A549 (cell line): ENCODE results near the gene GXYLT2. TPM values are rescaled to one million over a fixed set of nuclear protein-coding genes. Genes with fewer than 3 reads are reported as not detected.

Experiments used
- ATAC-seq, 2 experiments: fragments of 200-7000 bp in 1 of 2; fragments of >200 bp in 1 of 2; cut with Nextera tagmentation in 1 of 2; cut with Tn5 transposase in 1 of 2; 3 replicates each; pipeline versions ENCODE4 v1.8.0 to v1.9.1; 2018 to 2020; ENCODE audit warnings: mild to moderate bottlenecking in 1 of 2, moderate library complexity in 1 of 2
- CTCF ChIA-PET: fragments of 300-600 bp; sonication (Branson Sonifier 250); formaldehyde crosslinking; extraction: SDS; loops from one replicate; lab custom pipeline; 2021; ENCODE audit warnings: antibody characterized with exemption, inconsistent platforms; lab: Yijun Ruan, JAX
- POLR2A ChIA-PET: fragments of 350-600 bp; formaldehyde crosslinking; extraction: SDS; loops from one replicate; lab custom pipeline; 2021; ENCODE audit warnings: antibody characterized with exemption, inconsistent platforms; lab: Yijun Ruan, JAX
- DNase-seq, 2 experiments: peaks; one replicate each; pipeline versions ENCODE4 v3.0.0 to v3.0.0-alpha.2; 2011 to 2016; ENCODE audit warnings: low read depth in 1 of 2, low spot score in 1 of 2
- FAIRE-seq: peaks from 2 replicates; lab custom pipeline; 2011; peaks lifted over from hg19 to GRCh38; lab: Jason Lieb, UNC
- H3K27ac ChIP-seq, 2 experiments: fragments of >200 bp; sonication (Bioruptor Twin); formaldehyde crosslinking; 3 replicates each; pipeline ENCODE4 v1.5.1; 2016 to 2017
- H3K4me1 ChIP-seq: fragments of >200 bp; sonication (Bioruptor Twin); formaldehyde crosslinking; 3 replicates; pipeline ENCODE4 v1.6.1; 2016
- H3K4me2 ChIP-seq: fragments of >200 bp; sonication (Bioruptor Twin); formaldehyde crosslinking; 3 replicates; pipeline ENCODE4 v1.6.1; 2016
- H3K4me3 ChIP-seq: fragments of >200 bp; sonication (Bioruptor Twin); formaldehyde crosslinking; 3 replicates; pipeline ENCODE4 v1.5.1; 2016
- H3K9me3 ChIP-seq: fragments of >200 bp; sonication (Bioruptor Twin); formaldehyde crosslinking; 3 replicates; pipeline ENCODE4 v1.6.1; 2016
- CBX2 ChIP-seq: fragments of 200-600 bp; sonication (generic); IDR thresholded peaks from 2 replicates; pipeline ENCODE4 v1.6.1; 2016; ENCODE audit warnings: low read depth, mild to moderate bottlenecking, borderline replicate concordance
- CBX8 ChIP-seq: fragments of 200-600 bp; sonication (generic); IDR thresholded peaks from 2 replicates; pipeline ENCODE4 v1.6.1; 2016
- CEBPB ChIP-seq, 2 experiments: fragments of >200 bp in 1 of 2; sonication (Bioruptor Twin) in 1 of 2; formaldehyde crosslinking in 1 of 2; IDR thresholded peaks; 2 replicates each; pipeline ENCODE4 v1.6.1; 2012 to 2016
- CHD2 ChIP-seq: fragments of 150-350 bp; IDR thresholded peaks from 2 replicates; pipeline ENCODE4 v1.6.1; 2014; ENCODE audit warnings: low read length; ENCODE audit not compliant: partially characterized antibody
- EP300 ChIP-seq, 2 experiments: fragments of >200 bp; sonication (Bioruptor Twin); formaldehyde crosslinking; IDR thresholded peaks; 2 replicates in 1 of 2; 3 replicates in 1 of 2; pipeline ENCODE4 v1.6.1; 2016 to 2017
- ESRRA ChIP-seq: fragments of 150-350 bp; IDR thresholded peaks from 2 replicates; pipeline ENCODE4 v1.6.1; 2014; ENCODE audit warnings: mild to moderate bottlenecking, low read length, borderline replicate concordance
- FOXS1 ChIP-seq: fragments of 250-450 bp; sonication (Bioruptor Pico); IDR thresholded peaks from 2 replicates; pipeline ENCODE4 v1.5.0; 2020; ENCODE audit warnings: mild to moderate bottlenecking, moderate library complexity
- HEYL ChIP-seq: fragments of 250-450 bp; sonication (Bioruptor Pico); IDR thresholded peaks from 2 replicates; pipeline ENCODE4 v1.8.0; 2021; ENCODE audit warnings: mild to moderate bottlenecking, moderate library complexity
- JUNB ChIP-seq: fragments of >200 bp; sonication (Bioruptor Twin); formaldehyde crosslinking; IDR thresholded peaks from 2 replicates; pipeline ENCODE4 v1.6.1; 2016
- KDM1A ChIP-seq: fragments of 200-600 bp; sonication (generic); IDR thresholded peaks from 2 replicates; pipeline ENCODE4 v1.6.1; 2016; ENCODE audit warnings: low read depth, mild to moderate bottlenecking
- MAFK ChIP-seq: fragments of 450-650 bp; IDR thresholded peaks from 2 replicates; pipeline ENCODE4 v1.6.1; 2014; ENCODE audit not compliant: partially characterized antibody
- NFE2L2 ChIP-seq: fragments of 150-350 bp; conservative IDR thresholded peaks from 2 replicates; pipeline ENCODE4 v1.6.1; 2014; ENCODE audit warnings: low read length
- NR3C1 ChIP-seq: fragments of >200 bp; sonication (Bioruptor Twin); formaldehyde crosslinking; IDR thresholded peaks from 3 replicates; pipeline ENCODE4 v1.6.1; 2017
- PHF8 ChIP-seq: fragments of 200-600 bp; sonication (generic); IDR thresholded peaks from 2 replicates; pipeline ENCODE4 v1.6.1; 2016; ENCODE audit warnings: low read depth, mild to moderate bottlenecking, antibody characterized with exemption, moderate library complexity, borderline replicate concordance
- POLR2A ChIP-seq: IDR thresholded peaks from 2 replicates; pipeline ENCODE4 v1.6.1; 2012; ENCODE audit warnings: mild to moderate bottlenecking, low read length
- POLR2AphosphoS2 ChIP-seq: conservative IDR thresholded peaks from 2 replicates; pipeline ENCODE4 v1.6.1; 2012; ENCODE audit warnings: low read length, improper control_type of control experiment, inconsistent platforms
- RAD21 ChIP-seq, 2 experiments: fragments of >200 bp in 1 of 2; sonication (Bioruptor Twin) in 1 of 2; formaldehyde crosslinking in 1 of 2; IDR thresholded peaks in 1 of 2; conservative IDR thresholded peaks in 1 of 2; 2 replicates in 1 of 2; 3 replicates in 1 of 2; pipeline ENCODE4 v1.6.1; 2012 to 2018; ENCODE audit warnings: inconsistent platforms in 1 of 2
- RARB ChIP-seq: fragments of 250-450 bp; sonication (Bioruptor Pico); IDR thresholded peaks from 2 replicates; pipeline ENCODE4 v1.8.0; 2021; ENCODE audit warnings: mild to moderate bottlenecking, moderate library complexity
- TFCP2L1 ChIP-seq: fragments of 250-450 bp; sonication (Bioruptor Pico); IDR thresholded peaks from 2 replicates; pipeline ENCODE4 v1.5.0; 2021; ENCODE audit warnings: mild to moderate bottlenecking
- ZC3H11A ChIP-seq: fragments of 450-650 bp; IDR thresholded peaks from 2 replicates; pipeline ENCODE4 v1.6.1; 2014; ENCODE audit warnings: antibody characterized with exemption, mild to moderate bottlenecking
- ZSCAN20 ChIP-seq: fragments of 250-450 bp; sonication (Bioruptor Pico); IDR thresholded peaks from 2 replicates; pipeline ENCODE4 v1.8.0; 2022; ENCODE audit warnings: mild to moderate bottlenecking, moderate library complexity
- WGBS: methylation state at CpG from one replicate; pipeline ENCODE4 v1.1.6; 2017; ENCODE audit errors: missing lambda C conversion rate; 5-methylcytosine and 5-hydroxymethylcytosine counted together
- polyA plus RNA-seq, 4 experiments: library from polyadenylated mRNA; depleted of rRNA in 3 of 4; stranded (reverse); fragments of >200 nt; fragmentation: RNase III in 1 of 4; extraction: RNeasy Plus Mini Kit Qiagen cat#74134 plus additional on column Dnase treatment in 1 of 4; gene quantifications; 2 replicates in 3 of 4; 3 replicates in 1 of 4; pipeline ENCODE4 v1.2.3, GENCODE V29; 2011 to 2017
- TF ChIP-seq, protein P1 (sequence below): fragments of 250-450 bp; sonication (Bioruptor Pico); IDR thresholded peaks from 2 replicates; pipeline ENCODE4 v1.5.0; 2021; ENCODE audit warnings: mild to moderate bottlenecking, moderate library complexity, borderline replicate concordance
- TF ChIP-seq, protein P2 (sequence below): fragments of >200 bp; sonication (Bioruptor Twin); formaldehyde crosslinking; IDR thresholded peaks from 3 replicates; pipeline ENCODE4 v1.5.1; 2016
- TF ChIP-seq, protein P3 (sequence below): fragments of 450-650 bp; IDR thresholded peaks from 2 replicates; pipeline ENCODE4 v1.6.1; 2014; ENCODE audit warnings: antibody characterized with exemption
- TF ChIP-seq, protein P4 (sequence below): fragments of >200 bp; sonication (Bioruptor Twin); formaldehyde crosslinking; IDR thresholded peaks from 3 replicates; pipeline ENCODE4 v1.6.1; 2016
- TF ChIP-seq, protein P5 (sequence below): fragments of 250-450 bp; sonication (Bioruptor Pico); IDR thresholded peaks from 2 replicates; pipeline ENCODE4 v1.5.0; 2020; ENCODE audit warnings: low read depth, mild to moderate bottlenecking, moderate library complexity

GXYLT2 gene
- polyA plus RNA-seq, 2 of the 4 experiments (the other 2 are of a cell fraction): 1.9 to 3.3 TPM

DNA sequence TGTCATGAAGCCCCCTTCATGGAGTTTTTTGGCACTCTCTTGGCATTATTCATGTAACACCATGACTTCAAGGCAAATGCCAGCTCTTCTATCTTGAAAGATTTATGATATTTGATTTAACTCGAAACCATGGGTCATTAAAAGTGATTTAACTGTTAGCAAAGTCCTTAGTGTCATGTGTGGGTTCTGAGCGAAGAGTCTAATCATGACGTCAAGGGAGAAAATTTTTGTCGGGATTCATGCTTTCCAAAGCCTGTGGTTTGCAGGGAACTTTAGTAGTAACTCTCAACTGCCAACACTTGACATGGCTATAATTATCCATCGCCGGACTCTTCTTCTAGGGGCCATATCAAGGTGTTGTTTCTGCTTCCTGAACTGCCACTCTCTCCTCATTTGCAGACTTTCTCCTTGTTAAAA, 11.5 kb downstream of the GXYLT2 start:
- H3K4me2 ChIP-seq: no peak overlapping the region
- FAIRE-seq (no peak), ATAC-seq (no peak), DNase-seq (no peak)
- TF ChIP-seq CEBPB (IDR thresholded peaks at IDR 0.05): no peak
- TF ChIP-seq, protein P1, sequence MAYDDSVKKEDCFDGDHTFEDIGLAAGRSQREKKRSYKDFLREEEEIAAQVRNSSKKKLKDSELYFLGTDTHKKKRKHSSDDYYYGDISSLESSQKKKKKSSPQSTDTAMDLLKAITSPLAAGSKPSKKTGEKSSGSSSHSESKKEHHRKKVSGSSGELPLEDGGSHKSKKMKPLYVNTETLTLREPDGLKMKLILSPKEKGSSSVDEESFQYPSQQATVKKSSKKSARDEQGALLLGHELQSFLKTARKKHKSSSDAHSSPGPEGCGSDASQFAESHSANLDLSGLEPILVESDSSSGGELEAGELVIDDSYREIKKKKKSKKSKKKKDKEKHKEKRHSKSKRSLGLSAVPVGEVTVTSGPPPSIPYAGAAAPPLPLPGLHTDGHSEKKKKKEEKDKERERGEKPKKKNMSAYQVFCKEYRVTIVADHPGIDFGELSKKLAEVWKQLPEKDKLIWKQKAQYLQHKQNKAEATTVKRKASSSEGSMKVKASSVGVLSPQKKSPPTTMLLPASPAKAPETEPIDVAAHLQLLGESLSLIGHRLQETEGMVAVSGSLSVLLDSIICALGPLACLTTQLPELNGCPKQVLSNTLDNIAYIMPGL (CRISPR knock-in tag): no peak
- no peak for TF ChIP-seq EP300 (IDR thresholded peaks at IDR 0.05)
- TF ChIP-seq HEYL: no peak
- TF ChIP-seq, protein P2, sequence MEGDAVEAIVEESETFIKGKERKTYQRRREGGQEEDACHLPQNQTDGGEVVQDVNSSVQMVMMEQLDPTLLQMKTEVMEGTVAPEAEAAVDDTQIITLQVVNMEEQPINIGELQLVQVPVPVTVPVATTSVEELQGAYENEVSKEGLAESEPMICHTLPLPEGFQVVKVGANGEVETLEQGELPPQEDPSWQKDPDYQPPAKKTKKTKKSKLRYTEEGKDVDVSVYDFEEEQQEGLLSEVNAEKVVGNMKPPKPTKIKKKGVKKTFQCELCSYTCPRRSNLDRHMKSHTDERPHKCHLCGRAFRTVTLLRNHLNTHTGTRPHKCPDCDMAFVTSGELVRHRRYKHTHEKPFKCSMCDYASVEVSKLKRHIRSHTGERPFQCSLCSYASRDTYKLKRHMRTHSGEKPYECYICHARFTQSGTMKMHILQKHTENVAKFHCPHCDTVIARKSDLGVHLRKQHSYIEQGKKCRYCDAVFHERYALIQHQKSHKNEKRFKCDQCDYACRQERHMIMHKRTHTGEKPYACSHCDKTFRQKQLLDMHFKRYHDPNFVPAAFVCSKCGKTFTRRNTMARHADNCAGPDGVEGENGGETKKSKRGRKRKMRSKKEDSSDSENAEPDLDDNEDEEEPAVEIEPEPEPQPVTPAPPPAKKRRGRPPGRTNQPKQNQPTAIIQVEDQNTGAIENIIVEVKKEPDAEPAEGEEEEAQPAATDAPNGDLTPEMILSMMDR: no peak
- no peak for TF ChIP-seq PHF8
- TF ChIP-seq, protein P3, sequence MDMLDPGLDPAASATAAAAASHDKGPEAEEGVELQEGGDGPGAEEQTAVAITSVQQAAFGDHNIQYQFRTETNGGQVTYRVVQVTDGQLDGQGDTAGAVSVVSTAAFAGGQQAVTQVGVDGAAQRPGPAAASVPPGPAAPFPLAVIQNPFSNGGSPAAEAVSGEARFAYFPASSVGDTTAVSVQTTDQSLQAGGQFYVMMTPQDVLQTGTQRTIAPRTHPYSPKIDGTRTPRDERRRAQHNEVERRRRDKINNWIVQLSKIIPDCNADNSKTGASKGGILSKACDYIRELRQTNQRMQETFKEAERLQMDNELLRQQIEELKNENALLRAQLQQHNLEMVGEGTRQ: no peak
- no peak for TF ChIP-seq ESRRA
- no peak for TF ChIP-seq ZC3H11A
- no peak for TF ChIP-seq RAD21 (conservative IDR thresholded peaks at IDR 0.05 in 1 of 2, IDR thresholded peaks at IDR 0.05 in 1 of 2)
- no peak overlapping the region for H3K4me3 ChIP-seq
- ChIA-PET POLR2A (no interaction called here), CTCF (interaction anchor here (0.8 to 2.2 kb wide), 3 partner anchors 11 to 17 kb away, joined by 3 to 10 read pairs (median 3); partner anchors contain the start of gene GXYLT2)
- no peaks in the 10 kb centered on the region for H3K9me3 ChIP-seq
- 83% methylated on average over 6 of the region's 6 CpGs for WGBS
- H3K4me1 ChIP-seq: peaks cover 24% of the 10 kb centered on the region
- no peak overlapping the region for H3K27ac ChIP-seq

DNA sequence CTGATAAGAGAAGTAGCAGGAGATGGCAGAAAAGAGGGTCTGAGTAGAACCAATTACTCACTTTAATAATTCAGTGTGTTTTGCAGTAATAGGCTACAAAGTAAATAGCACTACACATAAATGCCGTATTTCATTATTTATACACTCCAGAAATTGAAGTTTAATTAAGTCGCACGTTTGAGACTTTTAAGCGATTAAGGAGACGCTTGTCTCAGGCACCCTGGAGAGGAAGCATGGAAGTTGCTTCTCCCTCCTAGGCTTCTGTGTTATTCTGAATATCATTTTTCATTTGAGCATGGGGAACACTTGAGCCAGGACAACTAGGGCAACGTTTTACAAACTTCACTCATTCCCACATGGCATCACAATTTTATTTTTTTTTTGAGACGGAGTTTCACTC, 12.2 kb downstream of the GXYLT2 start:
- CTCF ChIA-PET: interaction anchor here (0.8 kb wide), 1 partner anchor 18 kb away, joined by 3 read pairs; no protein-coding TSS in a partner anchor
- no peak for TF ChIP-seq POLR2AphosphoS2
- 78% methylated on average over 7 of the region's 7 CpGs for WGBS
- no peaks in the 10 kb centered on the region for H3K9me3 ChIP-seq
- POLR2A ChIA-PET: no interaction called here
- H3K4me3 ChIP-seq: no peak overlapping the region
- ATAC-seq: no peak
- no peak for FAIRE-seq
- H3K4me2 ChIP-seq: no peak overlapping the region
- H3K27ac ChIP-seq: no peak overlapping the region
- no peak for DNase-seq
- H3K4me1 ChIP-seq: peaks cover 25% of the 10 kb centered on the region

DNA sequence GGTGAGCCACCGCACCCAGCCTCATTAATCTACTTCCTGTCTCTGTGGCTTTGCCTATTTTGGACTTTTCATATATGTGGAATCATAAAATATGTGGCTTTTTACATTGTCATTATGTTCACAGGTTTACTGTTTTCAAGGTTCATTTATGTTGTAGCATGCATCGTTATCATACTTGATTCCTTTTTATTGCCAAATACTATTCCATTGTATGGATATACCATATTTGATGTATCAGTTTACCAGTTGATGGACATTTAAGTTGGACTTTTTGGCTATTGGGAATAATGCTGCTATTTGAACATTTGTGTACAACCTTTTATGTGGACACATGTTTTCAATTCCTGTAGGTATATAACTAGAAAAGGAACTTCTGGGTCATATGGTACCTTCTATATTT, 14.0 kb downstream of the GXYLT2 start:
- H3K4me3 ChIP-seq: no peak overlapping the region
- no peak overlapping the region for H3K4me2 ChIP-seq
- peaks cover 33% of the 10 kb centered on the region for H3K4me1 ChIP-seq
- CTCF ChIA-PET: interaction anchor here (1.4 kb wide), 1 partner anchor 51 kb away, joined by 3 read pairs; no protein-coding TSS in a partner anchor
- no peak overlapping the region for H3K27ac ChIP-seq
- FAIRE-seq (no peak), DNase-seq (no peak), ATAC-seq (no peak)
- H3K9me3 ChIP-seq: no peaks in the 10 kb centered on the region
- TF ChIP-seq, protein P4, sequence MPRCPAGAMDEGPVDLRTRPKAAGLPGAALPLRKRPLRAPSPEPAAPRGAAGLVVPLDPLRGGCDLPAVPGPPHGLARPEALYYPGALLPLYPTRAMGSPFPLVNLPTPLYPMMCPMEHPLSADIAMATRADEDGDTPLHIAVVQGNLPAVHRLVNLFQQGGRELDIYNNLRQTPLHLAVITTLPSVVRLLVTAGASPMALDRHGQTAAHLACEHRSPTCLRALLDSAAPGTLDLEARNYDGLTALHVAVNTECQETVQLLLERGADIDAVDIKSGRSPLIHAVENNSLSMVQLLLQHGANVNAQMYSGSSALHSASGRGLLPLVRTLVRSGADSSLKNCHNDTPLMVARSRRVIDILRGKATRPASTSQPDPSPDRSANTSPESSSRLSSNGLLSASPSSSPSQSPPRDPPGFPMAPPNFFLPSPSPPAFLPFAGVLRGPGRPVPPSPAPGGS: no peak
- TF ChIP-seq CBX2 (no peak), CHD2 (no peak), FOXS1 (CRISPR knock-in tag) (no peak), MAFK (no peak), NFE2L2 (no peak), NR3C1 (no peak), ZSCAN20 (CRISPR knock-in tag) (no peak), JUNB (no peak), EP300 (IDR thresholded peaks at IDR 0.05) (no peak), RARB (no peak), POLR2AphosphoS2 (no peak), POLR2A (no peak), CBX8 (no peak), TFCP2L1 (CRISPR knock-in tag) (no peak), KDM1A (no peak)
- TF ChIP-seq, protein P1 (CRISPR knock-in tag): no peak
- TF ChIP-seq, protein P5, sequence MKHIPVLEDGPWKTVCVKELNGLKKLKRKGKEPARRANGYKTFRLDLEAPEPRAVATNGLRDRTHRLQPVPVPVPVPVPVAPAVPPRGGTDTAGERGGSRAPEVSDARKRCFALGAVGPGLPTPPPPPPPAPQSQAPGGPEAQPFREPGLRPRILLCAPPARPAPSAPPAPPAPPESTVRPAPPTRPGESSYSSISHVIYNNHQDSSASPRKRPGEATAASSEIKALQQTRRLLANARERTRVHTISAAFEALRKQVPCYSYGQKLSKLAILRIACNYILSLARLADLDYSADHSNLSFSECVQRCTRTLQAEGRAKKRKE (CRISPR knock-in tag): no peak
- 90% methylated on average over 2 of the region's 2 CpGs for WGBS
- POLR2A ChIA-PET: no interaction called here
